GM12878 (cell line): ENCODE measurements around the gene TTYH3. TPM values are rescaled to one million over a fixed set of nuclear protein-coding genes. Genes with fewer than 3 reads are reported as not detected.

Experiments used
- ATAC-seq: fragments of 200-7000 bp; cut with Tn5 transposase; 3 replicates; pipeline ENCODE4 v1.9.1; 2020; ENCODE audit warnings: mild to moderate bottlenecking, moderate library complexity
- BruUV-seq: library from RNA; stranded (reverse); fragments of 400-500 nt; replicated peaks from 2 replicates; lab custom pipeline; 2021; lab: Mats Ljungman, UMichigan
- CTCF ChIA-PET: fragments of 300-600 bp; sonication (Branson Sonifier 250); formaldehyde crosslinking; extraction: SDS; loops from one replicate; lab custom pipeline; 2021; ENCODE audit warnings: inconsistent platforms; lab: Yijun Ruan, JAX
- POLR2A ChIA-PET: fragments of 350-600 bp; formaldehyde crosslinking; extraction: SDS; loops from one replicate; lab custom pipeline; 2021; ENCODE audit warnings: inconsistent platforms; lab: Charles Lee
- RAD21 ChIA-PET: fragments of 300-600 bp; sonication (Branson Sonifier 250); formaldehyde crosslinking; loops from one replicate; lab custom pipeline; 2023; ENCODE audit warnings: antibody characterized with exemption; ENCODE audit not compliant: unreplicated experiment; lab: Charles Lee
- SMC1A ChIA-PET: fragments of 300-600 bp; sonication (Branson Sonifier 250); formaldehyde crosslinking; loops from one replicate; lab custom pipeline; 2023; ENCODE audit not compliant: unreplicated experiment, uncharacterized antibody; lab: Charles Lee
- DNase-seq: peaks from one replicate; pipeline ENCODE4 v3.0.0-alpha.2; 2011; ENCODE audit warnings: low read depth, low spot score
- FAIRE-seq: peaks from 3 replicates; lab custom pipeline; 2011; peaks lifted over from hg19 to GRCh38; lab: Jason Lieb, UNC
- H2AFZ ChIP-seq: 2 replicates; pipeline ENCODE4 v1.6.0; 2011; ENCODE audit warnings: low read depth, low read length, control low read depth; ENCODE audit not compliant: control insufficient read depth
- H3K27ac ChIP-seq: 2 replicates; pipeline ENCODE4 v1.5.1; 2011; ENCODE audit warnings: control low read depth; ENCODE audit not compliant: control insufficient read depth, insufficient read depth
- H3K27me3 ChIP-seq, 2 experiments: replicated peaks in 1 of 2; 2 replicates each; pipeline versions ENCODE4 v1.6.0 to v1.6.1; 2011; ENCODE audit warnings: low read length in 1 of 2; ENCODE audit not compliant: control insufficient read depth in 2 of 2, insufficient read depth in 2 of 2
- H3K36me3 ChIP-seq, 2 experiments: 2 replicates each; pipeline ENCODE4 v1.5.1; 2011; ENCODE audit warnings: low read length in 1 of 2; ENCODE audit not compliant: control insufficient read depth in 2 of 2, insufficient read depth in 2 of 2
- H3K4me1 ChIP-seq: 2 replicates; pipeline ENCODE4 v1.6.1; 2011; ENCODE audit warnings: mild to moderate bottlenecking, low read length, moderate library complexity, mixed read lengths; ENCODE audit not compliant: control insufficient read depth, insufficient read depth
- H3K4me2 ChIP-seq: 2 replicates; pipeline ENCODE4 v1.6.0; 2011; ENCODE audit warnings: control low read depth; ENCODE audit not compliant: control insufficient read depth, insufficient read depth
- H3K4me3 ChIP-seq: fragments of 200-600 bp; sonication (generic); 2 replicates; pipeline ENCODE4 v1.5.1; 2016
- H3K79me2 ChIP-seq: 2 replicates; pipeline ENCODE4 v1.6.0; 2011; ENCODE audit warnings: low read length; ENCODE audit not compliant: control insufficient read depth, insufficient read depth
- H3K9ac ChIP-seq: 2 replicates; pipeline ENCODE4 v1.8.0; 2011; ENCODE audit warnings: low read length, control low read depth, mixed read lengths; ENCODE audit not compliant: control insufficient read depth, insufficient read depth
- H3K9me3 ChIP-seq: replicated peaks from 3 replicates; pipeline ENCODE4 v1.5.1; 2011; ENCODE audit warnings: mild to moderate bottlenecking, low read length; ENCODE audit not compliant: control insufficient read depth, insufficient read depth
- H4K20me1 ChIP-seq: 2 replicates; pipeline ENCODE4 v1.6.0; 2011; ENCODE audit not compliant: control insufficient read depth, insufficient read depth
- DPF2 ChIP-seq: fragments of 450-650 bp; IDR thresholded peaks from 2 replicates; pipeline ENCODE4 v1.6.1; 2017; ENCODE audit warnings: mild to moderate bottlenecking
- FOS ChIP-seq: IDR thresholded peaks from 3 replicates; pipeline ENCODE4 v1.6.1; 2011; ENCODE audit warnings: borderline replicate concordance; ENCODE audit not compliant: insufficient read length; ENCODE audit errors: extremely low read depth
- MYB ChIP-seq: fragments of 150-350 bp; IDR thresholded peaks from 2 replicates; pipeline ENCODE4 v1.6.1; 2014; ENCODE audit warnings: mild to moderate bottlenecking, low read depth, low read length, borderline replicate concordance
- MYC ChIP-seq: IDR thresholded peaks from 2 replicates; pipeline ENCODE4 v1.6.1; 2011; ENCODE audit warnings: mild to moderate bottlenecking, low read length, moderate library complexity, inconsistent platforms; ENCODE audit not compliant: insufficient read depth, insufficient replicate concordance, insufficient read length, severe bottlenecking
- RAD51 ChIP-seq: fragments of 450-650 bp; IDR thresholded peaks from 2 replicates; pipeline ENCODE4 v1.6.1; 2016; ENCODE audit warnings: moderate library complexity, mild to moderate bottlenecking, inconsistent platforms
- RELB ChIP-seq: fragments of 450-650 bp; IDR thresholded peaks from 2 replicates; pipeline ENCODE4 v1.6.1; 2017; ENCODE audit warnings: low read depth, mild to moderate bottlenecking, moderate library complexity
- SPI1 ChIP-seq: IDR thresholded peaks from 2 replicates; pipeline ENCODE4 v1.6.1; 2011; ENCODE audit warnings: low read depth, mild to moderate bottlenecking, low read length, moderate library complexity, borderline replicate concordance; ENCODE audit not compliant: insufficient read depth
- SUPT20H ChIP-seq: IDR thresholded peaks from 2 replicates; pipeline ENCODE4 v1.6.1; 2011; ENCODE audit warnings: low read depth, mild to moderate bottlenecking, low read length, moderate library complexity, borderline replicate concordance; ENCODE audit not compliant: control insufficient read depth
- ZBTB40 ChIP-seq: fragments of 450-650 bp; IDR thresholded peaks from 2 replicates; pipeline ENCODE4 v1.6.1; 2016; ENCODE audit warnings: mild to moderate bottlenecking, moderate library complexity, borderline replicate concordance
- WGBS: methylation state at CpG from one replicate; pipeline ENCODE4 v1.1.6; 2016; ENCODE audit warnings: low lambda C conversion rate; ENCODE audit not compliant: insufficient replicate concordance, insufficient coverage; ENCODE audit errors: missing lambda C conversion rate; 5-methylcytosine and 5-hydroxymethylcytosine counted together
- in situ Hi-C: fragments of 300-500 bp; cut with MboI; formaldehyde crosslinking; loops from 9 replicates; pipeline ENCODE4 v1.14.3; 2018; ENCODE audit warnings: mixed read lengths
- intact Hi-C: fragments of 100-400 bp; cut with micrococcal nuclease; formaldehyde crosslinking; loops from one replicate; pipeline ENCODE4 v1.14.2; 2022; ENCODE audit not compliant: unreplicated experiment
- polyA plus RNA-seq, 11 experiments: library from polyadenylated mRNA; depleted of rRNA in 4 of 11; unstranded in 6 of 11; stranded (reverse) in 5 of 11; fragments of >200 nt; fragmentation: Nextera tagmentation in 4 of 11; fragmentation: Illumina TruSeq in 1 of 11; extraction: Ambion mirVana in 4 of 11; extraction: Trizol in 1 of 11; gene quantifications; 1 replicate in 1 of 11; 2 replicates in 10 of 11; pipeline versions ENCODE4 v1.2.1 to v1.2.3, GENCODE V29; 2011 to 2016; ENCODE audit warnings: inconsistent platforms in 2 of 11, missing spikeins in 2 of 11, low read depth in 1 of 11
- total RNA-seq, 4 experiments: library from RNA; depleted of rRNA in 3 of 4; stranded (reverse); fragments of >200 nt in 3 of 4; fragmentation: Illumina TruSeq in 1 of 4; extraction: Trizol in 1 of 4; gene quantifications; 2 replicates each; pipeline versions ENCODE4 v1.2.1 to v1.2.3, GENCODE V29; 2013 to 2021
- TF ChIP-seq, protein P1 (sequence below): IDR thresholded peaks from 2 replicates; pipeline ENCODE4 v1.6.1; 2012; ENCODE audit warnings: low read depth, low read length, improper control_type of control experiment
- TF ChIP-seq, protein P2 (sequence below): IDR thresholded peaks from 2 replicates; pipeline ENCODE4 v1.6.1; 2012; ENCODE audit warnings: low read depth, low read length, improper control_type of control experiment

TTYH3 gene
- total and polyA plus RNA-seq, 10 of the 15 experiments (the other 5 are each of a cell fraction or from before 2014, with no cell fraction given): 0.79 to 71.4 (median 10.5) TPM

- TF ChIP-seq SUPT20H: no peak
- no peak for TF ChIP-seq FOS
- TF ChIP-seq SPI1: no peak
- no peak for TF ChIP-seq RAD51
Observed at GRCh38 chr7:2681929-2682799, 50.4 kb downstream of the TTYH3 start (continued).

DNA sequence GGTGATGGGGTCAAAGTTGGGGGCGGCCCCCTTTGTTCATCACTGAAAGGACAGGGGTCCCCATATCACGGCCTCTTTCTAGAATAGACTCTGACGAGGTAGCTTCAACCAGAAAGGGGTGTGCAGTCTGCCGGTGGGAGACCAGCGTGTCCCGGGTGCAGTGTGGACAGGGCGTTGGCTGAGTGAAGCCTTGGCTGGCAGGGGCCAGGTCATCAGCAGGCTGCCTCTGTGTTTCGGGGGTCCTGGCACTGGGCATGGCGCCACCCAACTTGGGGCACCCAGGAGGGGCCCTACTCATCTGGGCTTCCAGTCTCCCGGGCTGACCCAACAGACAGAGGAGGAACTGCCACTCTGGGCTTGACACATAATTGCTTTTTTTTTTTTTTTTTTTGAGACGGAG lies 52.7 kb downstream of the TTYH3 start:
- ATAC-seq (no peak), FAIRE-seq (no peak), DNase-seq (no peak)
- ChIA-PET SMC1A (no interaction called here), CTCF (interaction anchor here (1.4 to 5.6 kb wide), 2 partner anchors 14 to 25 kb away, joined by 3 to 65 read pairs; no protein-coding TSS in a partner anchor), RAD21 (no interaction called here), POLR2A (interaction anchor here (0.6 kb wide), 1 partner anchor 25 kb away, joined by 3 read pairs; no protein-coding TSS in a partner anchor)
- Histone ChIP-seq H3K4me1 (peaks cover 12% of the 10 kb centered on the region), H3K4me3 (no peak overlapping the region), H3K79me2 (no peaks in the 10 kb centered on the region), H3K27ac (no peak overlapping the region), H2AFZ (no peak overlapping the region), H3K9ac (no peak overlapping the region), H3K27me3 (peaks cover 3 to 7% of the 10 kb centered on the region in 2 experiments; a peak in 3 of 4 replicates), H3K4me2 (no peak overlapping the region), H3K9me3 (no peaks in the 10 kb centered on the region; the same call in 2 of the 3 replicates), H3K36me3 (no peaks in the 10 kb centered on the region), H4K20me1 (no peaks in the 10 kb centered on the region)
- BruUV-seq: no TSS peak
- 65% methylated on average over 10 of the region's 11 CpGs for WGBS
- intact Hi-C loops (no loop called here), in situ Hi-C loops (no loop called here)
- TF ChIP-seq ZBTB40 (no peak), MYC (no peak), RELB (no peak), MYB (no peak), DPF2 (no peak)
- TF ChIP-seq, protein P1, sequence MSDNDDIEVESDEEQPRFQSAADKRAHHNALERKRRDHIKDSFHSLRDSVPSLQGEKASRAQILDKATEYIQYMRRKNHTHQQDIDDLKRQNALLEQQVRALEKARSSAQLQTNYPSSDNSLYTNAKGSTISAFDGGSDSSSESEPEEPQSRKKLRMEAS: no peak
- TF ChIP-seq, protein P2, sequence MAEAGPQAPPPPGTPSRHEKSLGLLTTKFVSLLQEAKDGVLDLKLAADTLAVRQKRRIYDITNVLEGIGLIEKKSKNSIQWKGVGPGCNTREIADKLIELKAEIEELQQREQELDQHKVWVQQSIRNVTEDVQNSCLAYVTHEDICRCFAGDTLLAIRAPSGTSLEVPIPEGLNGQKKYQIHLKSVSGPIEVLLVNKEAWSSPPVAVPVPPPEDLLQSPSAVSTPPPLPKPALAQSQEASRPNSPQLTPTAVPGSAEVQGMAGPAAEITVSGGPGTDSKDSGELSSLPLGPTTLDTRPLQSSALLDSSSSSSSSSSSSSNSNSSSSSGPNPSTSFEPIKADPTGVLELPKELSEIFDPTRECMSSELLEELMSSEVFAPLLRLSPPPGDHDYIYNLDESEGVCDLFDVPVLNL: no peak
